Colonic mucosa (tissue), 4 donors: ENCODE results near the gene KCNJ11. TPM values are rescaled to one million over a fixed set of nuclear protein-coding genes. Genes with fewer than 3 reads are reported as not detected.
A peak's percentile ranks its signal among the peaks of the same experiment; 100 is the strongest.

Experiments
- DNase-seq: peaks from one replicate; pipeline ENCODE4 v3.0.0-alpha.2; 2020
- H3K27ac ChIP-seq: fragments of 200-600 bp; one replicate; pipeline ENCODE4 v1.8.0; 2021
- H3K27me3 ChIP-seq: fragments of 200-600 bp; one replicate; pipeline ENCODE4 v1.8.0; 2021
- H3K36me3 ChIP-seq: fragments of 200-600 bp; one replicate; pipeline ENCODE4 v1.8.0; 2021
- H3K4me1 ChIP-seq: fragments of 200-600 bp; one replicate; pipeline ENCODE4 v1.8.0; 2021; ENCODE audit warnings: mild to moderate bottlenecking
- H3K4me3 ChIP-seq: fragments of 200-600 bp; one replicate; pipeline ENCODE4 v1.8.0; 2021
- H3K9ac ChIP-seq, 2 donors: one replicate each; pipeline ENCODE4 v1.7.0; 2013; ENCODE audit warnings: control low read depth in 2 of 2, low read depth in 2 of 2, low read length in 2 of 2
- H3K9me3 ChIP-seq: fragments of 200-600 bp; one replicate; pipeline ENCODE4 v1.8.0; 2021
- CTCF ChIP-seq: fragments of 200-600 bp; IDR thresholded peaks from one replicate; pipeline ENCODE4 v1.8.0; 2022; ENCODE audit warnings: antibody characterized with exemption, mild to moderate bottlenecking
- intact Hi-C: fragments of 100-400 bp; cut with DNase I; formaldehyde crosslinking; loops from one replicate; pipeline ENCODE4 v1.14.1; 2022
- total RNA-seq, 2 donors: library from RNA; stranded (reverse); fragmentation: NEBNext Ultra II Directional in 1 of 2; extraction: Animal tissue kit (Norgen Biotek cat#: 25700) in 1 of 2; gene quantifications; one replicate each; pipeline ENCODE4 v1.2.1, GENCODE V29; 2021
- donor health status: healthy.
- donor health status: DM: no; HTN: no; CAD: no.
- donor health status: DM: no; HTN: no; CAD: no.

The KCNJ11 gene
- 1 to 10 TPM; 1.4 to 2.9 TPM for total RNA-seq

GRCh38 chr11:17388609-17389210 lies at the start of gene KCNJ11:
TSS of gene KCNJ11 (minus strand) at chr11:17388659. CDS start at chr11:17388091, 568 bp downstream.
- Histone ChIP-seq H3K36me3 (no peaks in the 10 kb centered on the region), H3K9me3 (no peaks in the 10 kb centered on the region), H3K4me3 (peak within 1 kb of the TSS; percentile 44), H3K27ac (no peak within 1 kb of the TSS), H3K27me3 (no peaks in the 10 kb centered on the region), H3K4me1 (peaks cover 4% of the 10 kb centered on the region), H3K9ac (peak within 1 kb of the TSS; percentile 16 to 52)
- intact Hi-C loops, result no loop called here
- no peak for TF ChIP-seq CTCF
- DNase-seq, result peak; percentile 35

- no peaks in the 10 kb centered on the region for H3K4me1 ChIP-seq
Observed at GRCh38 chr11:17437366-17437765, 48.9 kb upstream of the KCNJ11 start.

GRCh38 chr11:17434108-17434507 lies 45.6 kb upstream of the KCNJ11 start:
- no peaks in the 10 kb centered on the region for H3K9me3 ChIP-seq
- no peaks in the 10 kb centered on the region for H3K36me3 ChIP-seq
- H3K9ac ChIP-seq, result no peak overlapping the region
- no peaks in the 10 kb centered on the region for H3K4me1 ChIP-seq
- H3K4me3 ChIP-seq, result no peak overlapping the region
- intact Hi-C loops, result no loop called here
- H3K27me3 ChIP-seq, result no peaks in the 10 kb centered on the region
- TF ChIP-seq CTCF, result no peak
- DNase-seq, result no peak
- no peak overlapping the region for H3K27ac ChIP-seq

More at GRCh38 chr11:17437366-17437765, 48.9 kb upstream of the KCNJ11 start:
- DNase-seq, result no peak
- no peak for TF ChIP-seq CTCF
- intact Hi-C loops, result no loop called here
- no peaks in the 10 kb centered on the region for H3K9me3 ChIP-seq
- H3K4me3 ChIP-seq, result no peak overlapping the region
- no peak overlapping the region for H3K9ac ChIP-seq
- no peak overlapping the region for H3K27ac ChIP-seq
- no peaks in the 10 kb centered on the region for H3K27me3 ChIP-seq
- no peaks in the 10 kb centered on the region for H3K36me3 ChIP-seq

- DNase-seq, result no peak
- intact Hi-C loops, result no loop called here
- H3K36me3 ChIP-seq, result no peaks in the 10 kb centered on the region
Observed at GRCh38 chr11:17432002-17432401, 43.5 kb upstream of the KCNJ11 start.

GRCh38 chr11:17431139-17431538 lies 42.7 kb upstream of the KCNJ11 start:
- TF ChIP-seq CTCF, result no peak
- H3K27ac ChIP-seq, result no peak overlapping the region
- H3K4me3 ChIP-seq, result no peak overlapping the region
- no peak for DNase-seq
- H3K9me3 ChIP-seq, result no peaks in the 10 kb centered on the region
- H3K9ac ChIP-seq, result no peak overlapping the region
- no peaks in the 10 kb centered on the region for H3K27me3 ChIP-seq
- no peaks in the 10 kb centered on the region for H3K4me1 ChIP-seq
- no peaks in the 10 kb centered on the region for H3K36me3 ChIP-seq
- intact Hi-C loops, result no loop called here

More at GRCh38 chr11:17432002-17432401, 43.5 kb upstream of the KCNJ11 start:
- Histone ChIP-seq H3K9ac (no peak overlapping the region), H3K27me3 (no peaks in the 10 kb centered on the region), H3K9me3 (no peaks in the 10 kb centered on the region), H3K4me1 (no peaks in the 10 kb centered on the region), H3K4me3 (no peak overlapping the region), H3K27ac (no peak overlapping the region)
- no peak for TF ChIP-seq CTCF
